HFFc6 (cell line): ENCODE results near the gene B3GLCT. TPM values are rescaled to one million over a fixed set of nuclear protein-coding genes. Genes with fewer than 3 reads are reported as not detected.

Experiments used
- DNase-seq: peaks from one replicate; pipeline ENCODE4 v3.0.0-alpha.2; 2018
- H3K27ac Mint-ChIP-seq: 2 replicates; pipeline ENCODE4 v1.8.0; 2020; ENCODE audit warnings: mild to moderate bottlenecking, mixed read lengths
- H3K27me3 Mint-ChIP-seq: 2 replicates; pipeline ENCODE4 v1.8.0; 2021; ENCODE audit warnings: mild to moderate bottlenecking, moderate library complexity, mixed read lengths; ENCODE audit not compliant: insufficient read depth
- H3K36me3 Mint-ChIP-seq: 2 replicates; pipeline ENCODE4 v1.8.0; 2021; ENCODE audit warnings: low read depth, mixed read lengths
- H3K4me1 Mint-ChIP-seq: 2 replicates; pipeline ENCODE4 v1.8.0; 2020; ENCODE audit warnings: low read depth, mixed read lengths
- H3K4me3 Mint-ChIP-seq: 2 replicates; pipeline ENCODE4 v1.8.0; 2020; ENCODE audit warnings: mild to moderate bottlenecking, moderate library complexity, mixed read lengths
- H3K9me3 Mint-ChIP-seq: 2 replicates; pipeline ENCODE4 v1.8.0; 2020; ENCODE audit warnings: mild to moderate bottlenecking, mixed read lengths
- CTCF ChIP-seq: fragments of 200-600 bp; sonication (generic); IDR thresholded peaks from 2 replicates; pipeline ENCODE4 v1.5.0; 2021; ENCODE audit warnings: antibody characterized with exemption, mild to moderate bottlenecking
- total RNA-seq, 6 experiments: library from RNA; stranded (reverse); fragmentation: NEBNext Ultra II Directional; extraction: Animal tissue kit (Norgen Biotek cat#: 25700); gene quantifications; 2 replicates in 1 of 6; 3 replicates in 5 of 6; pipeline ENCODE4 v1.2.3, GENCODE V29; 2021

The B3GLCT gene
- total RNA-seq, 6 experiments from 2014 or later: 5.0 to 7.5 (median 6.9) TPM

GRCh38 chr13:31184981-31185645 is 14.7 kb upstream of the B3GLCT start:
- Mint-ChIP-seq H3K9me3 (no peaks in the 10 kb centered on the region), H3K36me3 (no peaks in the 10 kb centered on the region), H3K27me3 (peaks cover 9% of the 10 kb centered on the region), H3K27ac (no peak overlapping the region), H3K4me3 (no peak overlapping the region), H3K4me1 (no peaks in the 10 kb centered on the region)
- DNase-seq: no peak
- no peak for TF ChIP-seq CTCF

- Mint-ChIP-seq H3K9me3 (no peaks in the 10 kb centered on the region), H3K4me1 (no peaks in the 10 kb centered on the region), H3K27me3 (peaks cover 18% of the 10 kb centered on the region), H3K4me3 (no peak overlapping the region), H3K27ac (no peak overlapping the region), H3K36me3 (no peaks in the 10 kb centered on the region)
- no peak for TF ChIP-seq CTCF
- DNase-seq: no peak
These were observed 8.0 kb upstream of the B3GLCT start for GRCh38 chr13:31191748-31192147.

- Mint-ChIP-seq H3K4me3 (no peak overlapping the region), H3K36me3 (no peaks in the 10 kb centered on the region), H3K4me1 (no peaks in the 10 kb centered on the region), H3K27ac (no peak overlapping the region), H3K27me3 (peaks cover 17% of the 10 kb centered on the region), H3K9me3 (no peaks in the 10 kb centered on the region)
- TF ChIP-seq CTCF: no peak
- no peak for DNase-seq
These were observed 7.5 kb upstream of the B3GLCT start for GRCh38 chr13:31192306-31192705.

GRCh38 chr13:31195616-31196015 is 4.2 kb upstream of the B3GLCT start:
- Mint-ChIP-seq H3K9me3 (no peaks in the 10 kb centered on the region), H3K4me1 (0 out of 2 replicates have a peak, but pooled peaks cover 5% of the 10 kb centered on the region), H3K36me3 (no peaks in the 10 kb centered on the region), H3K27ac (no peak overlapping the region), H3K27me3 (peaks cover 12% of the 10 kb centered on the region), H3K4me3 (no peak overlapping the region)
- TF ChIP-seq CTCF: no peak
- DNase-seq: no peak

- no peaks in the 10 kb centered on the region for H3K9me3 Mint-ChIP-seq
- TF ChIP-seq CTCF: no peak
- H3K36me3 Mint-ChIP-seq: no peaks in the 10 kb centered on the region
- no peak overlapping the region for H3K27ac Mint-ChIP-seq
- H3K27me3 Mint-ChIP-seq: peaks cover 3% of the 10 kb centered on the region
- DNase-seq: no peak
- H3K4me1 Mint-ChIP-seq: peaks cover 18% of the 10 kb centered on the region
- no peak overlapping the region for H3K4me3 Mint-ChIP-seq
These were observed 2.8 kb upstream of the B3GLCT start for GRCh38 chr13:31196992-31197391.
